Hair follicular keratinocyte (primary cell): Measurements from ENCODE around the gene SMAP2. TPM values are rescaled to one million over a fixed set of nuclear protein-coding genes. Genes with fewer than 3 reads are reported as not detected.

Experiments used
- total RNA-seq: library from RNA; depleted of rRNA; stranded (reverse); fragments of >200 nt; gene quantifications from 2 replicates; pipeline ENCODE4 v1.2.3, GENCODE V29; 2015

The SMAP2 gene
- total RNA-seq, result 13.5 and 20.7 TPM in 2 replicates

GRCh38 chr1:40373323-40374283, at the start of gene SMAP2:
Gene SMAP2, plus strand, starts transcription at chr1:40373727. Its CDS starts 394 bp downstream, at chr1:40374121.

GRCh38 chr1:40449684-40450494, 76.4 kb downstream of the SMAP2 start, which contains the start of gene ZFP69B:
Gene ZFP69B, plus strand, starts transcription at chr1:40450476. Its CDS starts 486 bp downstream, at chr1:40450962.

Other genes starting within 250 kb of the SMAP2 start
- 9.7 and 10.1 TPM in 2 replicates for gene RLF, start 212.3 kb upstream of the SMAP2 start, total RNA-seq
- not detected in 2 replicates for gene TMCO2, start 125.8 kb upstream of the SMAP2 start, total RNA-seq
- 36.5 and 42.6 TPM in 2 replicates for gene ZMPSTE24, start 115.5 kb upstream of the SMAP2 start, total RNA-seq
- 1.1 and 3.9 TPM in 2 replicates for gene COL9A2, start 56.4 kb upstream of the SMAP2 start, total RNA-seq
- gene ZFP69B, start 76.7 kb downstream of the SMAP2 start, total RNA-seq, result 2.1 and 3.6 TPM in 2 replicates
- gene ZFP69, start 103.6 kb downstream of the SMAP2 start, total RNA-seq, result 4.8 and 5.3 TPM in 2 replicates
- 7.1 and 16.6 TPM in 2 replicates for gene EXO5, start 135.0 kb downstream of the SMAP2 start, total RNA-seq
- gene ZNF684, start 157.9 kb downstream of the SMAP2 start, total RNA-seq, result 1.2 and 3.5 TPM in 2 replicates